Measurements from ENCODE around the gene C1QTNF6.
"Not testable (repeated sequence)": the region's sequence is repeated elsewhere in the genome, so short reads cannot be mapped to it uniquely, and the experiment has no call there.

DNA sequence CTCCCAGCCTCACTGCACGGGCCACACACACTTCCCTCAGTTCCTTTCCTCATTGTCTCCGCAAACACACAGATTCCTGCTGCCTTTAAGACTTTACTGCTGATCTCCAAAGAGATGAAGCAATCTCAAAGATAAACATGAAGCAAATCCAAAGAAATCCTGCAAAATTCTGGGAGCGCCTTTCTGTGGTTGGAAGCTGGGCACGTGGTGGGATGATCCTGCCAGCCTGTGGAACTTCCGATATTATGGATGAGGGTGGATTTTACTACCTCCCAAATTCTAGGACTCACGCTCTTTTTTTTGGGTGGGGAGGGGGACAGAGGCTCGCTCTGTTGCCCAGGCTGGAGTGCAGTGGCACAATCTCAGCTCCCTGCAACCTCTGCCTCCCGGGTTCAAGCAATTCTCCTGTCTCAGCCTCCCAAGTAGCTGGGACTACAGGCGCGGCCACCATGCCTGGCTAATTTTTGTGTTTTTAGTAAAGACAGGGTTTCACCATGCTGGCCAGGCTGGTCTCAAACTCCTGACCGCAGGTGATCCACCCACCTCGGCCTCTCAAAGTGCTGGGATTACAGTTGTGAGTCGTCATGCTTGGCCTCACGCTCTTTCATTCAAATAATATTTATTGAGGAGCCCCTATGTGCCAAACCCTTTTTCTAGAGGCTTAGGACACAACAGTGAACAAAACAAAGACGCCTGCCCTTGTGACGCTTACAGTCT is 17.2 kb downstream of the C1QTNF6 start:
- TF ChIP-seq SIN3A (IDR thresholded peaks at IDR 0.05; ENCODE audit: borderline replicate concordance, low read depth, low read length); CHD2 (IDR thresholded peaks at IDR 0.05; ENCODE audit: low read length, partially characterized antibody): not testable (repeated sequence)
